HepG2 (cell line): ENCODE data around the gene BLVRA. TPM values are rescaled to one million over a fixed set of nuclear protein-coding genes. Genes with fewer than 3 reads are reported as not detected.

ENCODE experiments used
- ATM ChIP-seq: fragments of 450-650 bp; IDR thresholded peaks from 2 replicates; pipeline ENCODE4 v1.7.1; 2017; ENCODE audit warnings: mild to moderate bottlenecking, borderline replicate concordance
- KAT8 ChIP-seq: IDR thresholded peaks from 2 replicates; pipeline ENCODE4 v1.6.1; 2016; ENCODE audit warnings: missing genetic modification reagents, missing compliant biosample characterization
- KLF12 ChIP-seq: sonication (generic); formaldehyde crosslinking; IDR thresholded peaks from 2 replicates; pipeline ENCODE4 v1.4.0; 2020; ENCODE audit warnings: missing genetic modification reagents, borderline replicate concordance
- NCOA2 ChIP-seq: sonication (generic); formaldehyde crosslinking; IDR thresholded peaks from 2 replicates; pipeline ENCODE4 v1.8.0; 2022; ENCODE audit warnings: inconsistent platforms
- NCOA5 ChIP-seq: sonication (generic); formaldehyde crosslinking; IDR thresholded peaks from 2 replicates; pipeline ENCODE4 v1.4.0; 2020; ENCODE audit warnings: missing genetic modification reagents
- NR2F2 ChIP-seq: IDR thresholded peaks from 2 replicates; pipeline ENCODE4 v1.6.1; 2012; ENCODE audit warnings: low read depth, inconsistent platforms, borderline replicate concordance
- SMC3 ChIP-seq: IDR thresholded peaks from 2 replicates; pipeline ENCODE4 v1.6.1; 2011; ENCODE audit warnings: low read length, improper control_type of control experiment
- ZNF12 ChIP-seq: sonication (generic); formaldehyde crosslinking; IDR thresholded peaks from 2 replicates; pipeline ENCODE4 v1.5.0; 2020; ENCODE audit warnings: missing genetic modification reagents
- ZNF230 ChIP-seq: sonication (generic); formaldehyde crosslinking; IDR thresholded peaks from 2 replicates; pipeline ENCODE4 v1.4.0; 2020; ENCODE audit warnings: mild to moderate bottlenecking, missing genetic modification reagents
- ZNF383 ChIP-seq: sonication (generic); formaldehyde crosslinking; IDR thresholded peaks from 2 replicates; pipeline ENCODE4 v1.4.0; 2020; ENCODE audit warnings: missing genetic modification reagents, mild to moderate bottlenecking, borderline replicate concordance
- ZNF441 ChIP-seq: sonication (generic); formaldehyde crosslinking; IDR thresholded peaks from 2 replicates; pipeline ENCODE4 v1.7.0; 2021; ENCODE audit warnings: missing genetic modification reagents, borderline replicate concordance
- ZNF644 ChIP-seq: IDR thresholded peaks from 2 replicates; pipeline ENCODE4 v1.6.1; 2016; ENCODE audit warnings: low read depth
- ZNF772 ChIP-seq: sonication (generic); formaldehyde crosslinking; IDR thresholded peaks from 2 replicates; pipeline ENCODE4 v1.5.0; 2020; ENCODE audit warnings: mild to moderate bottlenecking, missing genetic modification reagents
- polyA plus RNA-seq, 8 experiments: library from polyadenylated mRNA; depleted of rRNA in 3 of 8; stranded (reverse) in 7 of 8; unstranded in 1 of 8; fragments of >200 nt; fragmentation: Illumina TruSeq in 4 of 8; extraction: Trizol in 4 of 8; gene quantifications; 2 replicates each; pipeline versions ENCODE4 v1.2.1 to v1.2.3, GENCODE V29; 2011 to 2016; ENCODE audit warnings: low read depth in 4 of 8, missing spikeins in 1 of 8, mixed read lengths in 1 of 8; ENCODE audit not compliant: insufficient read depth in 1 of 8
- total RNA-seq, 5 experiments: library from RNA; depleted of rRNA; stranded (reverse); fragments of >200 nt; fragmentation: Illumina TruSeq; extraction: Trizol; gene quantifications; 2 replicates each; pipeline ENCODE4 v1.2.3, GENCODE V29; 2016; ENCODE audit warnings: low read depth in 1 of 5
- TF ChIP-seq, protein P1 (sequence below): IDR thresholded peaks from 2 replicates; pipeline ENCODE4 v1.6.1; 2016; ENCODE audit warnings: mild to moderate bottlenecking
- TF ChIP-seq, protein P2 (sequence below): sonication (generic); formaldehyde crosslinking; IDR thresholded peaks from 2 replicates; pipeline ENCODE4 v1.5.0; 2020; ENCODE audit warnings: mild to moderate bottlenecking, missing genetic modification reagents
- TF ChIP-seq, protein P3 (sequence below): sonication (generic); formaldehyde crosslinking; conservative IDR thresholded peaks from 2 replicates; pipeline ENCODE4 v1.5.0; 2020; ENCODE audit warnings: missing genetic modification reagents
- TF ChIP-seq, protein P4 (sequence below): sonication (generic); formaldehyde crosslinking; IDR thresholded peaks from 2 replicates; pipeline ENCODE4 v1.5.1; 2020; ENCODE audit warnings: mild to moderate bottlenecking, missing genetic modification reagents, borderline replicate concordance
- TF ChIP-seq, protein P5 (sequence below): sonication (generic); formaldehyde crosslinking; IDR thresholded peaks from 2 replicates; pipeline ENCODE4 v1.5.0; 2020; ENCODE audit warnings: missing genetic modification reagents
- TF ChIP-seq, protein P6 (sequence below): sonication (generic); formaldehyde crosslinking; IDR thresholded peaks from 2 replicates; pipeline ENCODE4 v1.4.0; 2020; ENCODE audit warnings: missing genetic modification reagents
- TF ChIP-seq, protein P7 (sequence below): sonication (generic); formaldehyde crosslinking; IDR thresholded peaks from 2 replicates; pipeline ENCODE4 v1.4.0; 2020; ENCODE audit warnings: missing genetic modification reagents, mild to moderate bottlenecking, borderline replicate concordance

Gene BLVRA
- total and polyA plus RNA-seq, 2 of the 13 experiments (the other 11 are each of a cell fraction or from before 2014, with no cell fraction given), result 39.2 to 64.2 TPM

DNA sequence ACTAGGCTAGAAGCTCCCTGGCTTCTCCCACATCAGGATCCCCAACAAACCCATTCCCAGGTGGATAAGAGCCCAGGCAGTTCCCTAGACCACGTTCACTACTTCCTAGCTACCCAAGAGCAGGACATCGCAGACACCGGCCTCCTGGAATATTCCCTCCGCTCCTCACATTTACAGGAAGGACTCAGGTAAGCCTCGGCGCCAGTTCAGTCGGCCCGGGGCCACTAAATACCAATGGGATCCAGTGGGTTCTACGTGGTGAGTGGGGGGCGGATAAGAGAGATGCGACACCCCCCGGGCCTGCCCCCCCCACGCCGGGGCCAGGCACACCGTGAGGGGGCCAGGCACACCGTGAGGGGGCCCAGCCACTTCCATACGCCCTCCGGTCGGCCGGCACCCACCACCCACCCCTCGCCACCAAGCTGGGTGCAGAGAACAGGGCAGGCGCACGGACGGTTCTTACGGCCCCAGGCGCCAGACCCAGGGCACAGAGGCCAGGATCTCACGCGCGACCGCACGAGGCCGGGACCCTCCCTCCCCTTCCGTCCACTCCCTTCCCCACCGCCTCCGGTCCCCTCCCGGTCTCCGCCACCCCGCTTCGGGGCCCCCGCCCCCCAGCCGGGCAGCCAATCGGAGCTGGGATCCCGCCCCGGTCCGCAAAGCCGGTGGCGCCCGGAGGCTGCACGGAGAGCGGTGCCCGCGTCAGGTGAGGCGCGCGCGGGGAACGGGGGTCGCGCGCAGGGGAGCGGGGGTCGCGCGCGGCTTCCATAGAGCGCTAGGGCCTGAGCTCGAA, at the start of gene BLVRA (continued):
- TF ChIP-seq ZNF383 (CRISPR knock-in tag) (no peak), NCOA5 (CRISPR knock-in tag) (no peak), NCOA2 (CRISPR knock-in tag) (no peak; the same call in 1 of the 2 replicates), ZNF644 (CRISPR knock-in tag) (no peak), NR2F2 (no peak), ZNF12 (CRISPR knock-in tag) (no peak), KLF12 (no peak), ATM (no peak), KAT8 (CRISPR knock-in tag) (0 out of 2 replicates have a peak, but pooled peaks have one; percentile 13), ZNF441 (CRISPR knock-in tag) (no peak), SMC3 (no peak), ZNF230 (CRISPR knock-in tag) (peak; percentile 89; the same call in 1 of the 2 replicates), ZNF772 (CRISPR knock-in tag) (0 out of 2 replicates have a peak, but pooled peaks have one; percentile 29)
- TF ChIP-seq, protein P1, sequence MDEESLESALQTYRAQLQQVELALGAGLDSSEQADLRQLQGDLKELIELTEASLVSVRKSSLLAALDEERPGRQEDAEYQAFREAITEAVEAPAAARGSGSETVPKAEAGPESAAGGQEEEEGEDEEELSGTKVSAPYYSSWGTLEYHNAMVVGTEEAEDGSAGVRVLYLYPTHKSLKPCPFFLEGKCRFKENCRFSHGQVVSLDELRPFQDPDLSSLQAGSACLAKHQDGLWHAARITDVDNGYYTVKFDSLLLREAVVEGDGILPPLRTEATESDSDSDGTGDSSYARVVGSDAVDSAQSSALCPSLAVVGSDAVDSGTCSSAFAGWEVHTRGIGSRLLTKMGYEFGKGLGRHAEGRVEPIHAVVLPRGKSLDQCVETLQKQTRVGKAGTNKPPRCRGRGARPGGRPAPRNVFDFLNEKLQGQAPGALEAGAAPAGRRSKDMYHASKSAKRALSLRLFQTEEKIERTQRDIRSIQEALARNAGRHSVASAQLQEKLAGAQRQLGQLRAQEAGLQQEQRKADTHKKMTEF (CRISPR knock-in tag), result peak; percentile 48; the same call in 1 of the 2 replicates
- TF ChIP-seq, protein P2, sequence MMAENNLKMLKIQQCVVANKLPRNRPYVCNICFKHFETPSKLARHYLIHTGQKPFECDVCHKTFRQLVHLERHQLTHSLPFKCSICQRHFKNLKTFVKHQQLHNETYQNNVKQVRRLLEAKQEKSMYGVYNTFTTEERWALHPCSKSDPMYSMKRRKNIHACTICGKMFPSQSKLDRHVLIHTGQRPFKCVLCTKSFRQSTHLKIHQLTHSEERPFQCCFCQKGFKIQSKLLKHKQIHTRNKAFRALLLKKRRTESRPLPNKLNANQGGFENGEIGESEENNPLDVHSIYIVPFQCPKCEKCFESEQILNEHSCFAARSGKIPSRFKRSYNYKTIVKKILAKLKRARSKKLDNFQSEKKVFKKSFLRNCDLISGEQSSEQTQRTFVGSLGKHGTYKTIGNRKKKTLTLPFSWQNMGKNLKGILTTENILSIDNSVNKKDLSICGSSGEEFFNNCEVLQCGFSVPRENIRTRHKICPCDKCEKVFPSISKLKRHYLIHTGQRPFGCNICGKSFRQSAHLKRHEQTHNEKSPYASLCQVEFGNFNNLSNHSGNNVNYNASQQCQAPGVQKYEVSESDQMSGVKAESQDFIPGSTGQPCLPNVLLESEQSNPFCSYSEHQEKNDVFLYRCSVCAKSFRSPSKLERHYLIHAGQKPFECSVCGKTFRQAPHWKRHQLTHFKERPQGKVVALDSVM, result peak; percentile 15; the same call in 1 of the 2 replicates
- TF ChIP-seq, protein P3, sequence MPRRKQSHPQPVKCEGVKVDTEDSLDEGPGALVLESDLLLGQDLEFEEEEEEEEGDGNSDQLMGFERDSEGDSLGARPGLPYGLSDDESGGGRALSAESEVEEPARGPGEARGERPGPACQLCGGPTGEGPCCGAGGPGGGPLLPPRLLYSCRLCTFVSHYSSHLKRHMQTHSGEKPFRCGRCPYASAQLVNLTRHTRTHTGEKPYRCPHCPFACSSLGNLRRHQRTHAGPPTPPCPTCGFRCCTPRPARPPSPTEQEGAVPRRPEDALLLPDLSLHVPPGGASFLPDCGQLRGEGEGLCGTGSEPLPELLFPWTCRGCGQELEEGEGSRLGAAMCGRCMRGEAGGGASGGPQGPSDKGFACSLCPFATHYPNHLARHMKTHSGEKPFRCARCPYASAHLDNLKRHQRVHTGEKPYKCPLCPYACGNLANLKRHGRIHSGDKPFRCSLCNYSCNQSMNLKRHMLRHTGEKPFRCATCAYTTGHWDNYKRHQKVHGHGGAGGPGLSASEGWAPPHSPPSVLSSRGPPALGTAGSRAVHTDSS (CRISPR knock-in tag), result no peak
- TF ChIP-seq, protein P4, sequence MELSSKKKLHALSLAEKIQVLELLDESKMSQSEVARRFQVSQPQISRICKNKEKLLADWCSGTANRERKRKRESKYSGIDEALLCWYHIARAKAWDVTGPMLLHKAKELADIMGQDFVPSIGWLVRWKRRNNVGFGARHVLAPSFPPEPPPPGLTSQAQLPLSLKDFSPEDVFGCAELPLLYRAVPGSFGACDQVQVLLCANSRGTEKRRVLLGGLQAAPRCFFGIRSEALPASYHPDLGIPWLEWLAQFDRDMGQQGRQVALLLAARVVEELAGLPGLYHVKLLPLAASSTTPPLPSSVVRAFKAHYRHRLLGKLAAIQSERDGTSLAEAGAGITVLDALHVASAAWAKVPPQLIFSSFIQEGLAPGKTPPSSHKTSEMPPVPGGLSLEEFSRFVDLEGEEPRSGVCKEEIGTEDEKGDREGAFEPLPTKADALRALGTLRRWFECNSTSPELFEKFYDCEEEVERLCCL (CRISPR knock-in tag), result no peak
- TF ChIP-seq, protein P5, sequence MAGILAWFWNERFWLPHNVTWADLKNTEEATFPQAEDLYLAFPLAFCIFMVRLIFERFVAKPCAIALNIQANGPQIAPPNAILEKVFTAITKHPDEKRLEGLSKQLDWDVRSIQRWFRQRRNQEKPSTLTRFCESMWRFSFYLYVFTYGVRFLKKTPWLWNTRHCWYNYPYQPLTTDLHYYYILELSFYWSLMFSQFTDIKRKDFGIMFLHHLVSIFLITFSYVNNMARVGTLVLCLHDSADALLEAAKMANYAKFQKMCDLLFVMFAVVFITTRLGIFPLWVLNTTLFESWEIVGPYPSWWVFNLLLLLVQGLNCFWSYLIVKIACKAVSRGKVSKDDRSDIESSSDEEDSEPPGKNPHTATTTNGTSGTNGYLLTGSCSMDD (CRISPR knock-in tag), result no peak
- TF ChIP-seq, protein P6, sequence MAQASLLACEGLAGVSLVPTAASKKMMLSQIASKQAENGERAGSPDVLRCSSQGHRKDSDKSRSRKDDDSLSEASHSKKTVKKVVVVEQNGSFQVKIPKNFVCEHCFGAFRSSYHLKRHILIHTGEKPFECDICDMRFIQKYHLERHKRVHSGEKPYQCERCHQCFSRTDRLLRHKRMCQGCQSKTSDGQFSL, result peak; percentile 92; the same call in 1 of the 2 replicates
- TF ChIP-seq, protein P7, sequence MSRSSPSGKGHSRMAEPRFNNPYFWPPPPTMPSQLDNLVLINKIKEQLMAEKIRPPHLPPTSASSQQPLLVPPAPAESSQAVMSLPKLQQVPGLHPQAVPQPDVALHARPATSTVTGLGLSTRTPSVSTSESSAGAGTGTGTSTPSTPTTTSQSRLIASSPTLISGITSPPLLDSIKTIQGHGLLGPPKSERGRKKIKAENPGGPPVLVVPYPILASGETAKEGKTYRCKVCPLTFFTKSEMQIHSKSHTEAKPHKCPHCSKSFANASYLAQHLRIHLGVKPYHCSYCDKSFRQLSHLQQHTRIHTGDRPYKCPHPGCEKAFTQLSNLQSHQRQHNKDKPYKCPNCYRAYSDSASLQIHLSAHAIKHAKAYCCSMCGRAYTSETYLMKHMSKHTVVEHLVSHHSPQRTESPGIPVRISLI (CRISPR knock-in tag), result 0 out of 2 replicates have a peak, but pooled peaks have one; percentile 23
